Neural crest cell (in vitro differentiated cells): ENCODE data around the gene GALNT6. TPM values are rescaled to one million over a fixed set of nuclear protein-coding genes. Genes with fewer than 3 reads are reported as not detected.

ENCODE experiments used
- DNase-seq: peaks from one replicate; pipeline ENCODE4 v3.0.0; 2021; ENCODE audit warnings: low read depth, mixed read lengths, low spot score
- H3K27ac Mint-ChIP-seq: one replicate; pipeline ENCODE4 v1.8.0; 2021; ENCODE audit warnings: mild to moderate bottlenecking, mixed read lengths; ENCODE audit not compliant: unreplicated experiment
- H3K27me3 Mint-ChIP-seq: 2 replicates; pipeline ENCODE4 v1.8.0; 2021; ENCODE audit warnings: low read depth, mild to moderate bottlenecking, mixed read lengths
- H3K36me3 Mint-ChIP-seq: 2 replicates; pipeline ENCODE4 v1.8.0; 2021; ENCODE audit warnings: low read depth, mild to moderate bottlenecking, mixed read lengths
- H3K4me1 Mint-ChIP-seq: 2 replicates; pipeline ENCODE4 v1.8.0; 2021; ENCODE audit warnings: mixed read lengths
- H3K4me3 Mint-ChIP-seq: one replicate; pipeline ENCODE4 v1.8.0; 2021; ENCODE audit warnings: mild to moderate bottlenecking, mixed read lengths
- H3K9me3 Mint-ChIP-seq: 2 replicates; pipeline ENCODE4 v1.8.0; 2021; ENCODE audit warnings: mixed read lengths
- total RNA-seq: library from RNA; stranded (reverse); gene quantifications from 2 replicates; pipeline ENCODE4 v1.2.1, GENCODE V29; 2021
- TF ChIP-seq, protein P1 (sequence below): fragments of 200-600 bp; sonication (generic); conservative IDR thresholded peaks from 2 replicates; pipeline ENCODE4 v1.5.0; 2021; ENCODE audit warnings: antibody characterized with exemption, mild to moderate bottlenecking

The GALNT6 gene
- total RNA-seq, 1 donor from 2014 or later, result 0.09 TPM

DNA sequence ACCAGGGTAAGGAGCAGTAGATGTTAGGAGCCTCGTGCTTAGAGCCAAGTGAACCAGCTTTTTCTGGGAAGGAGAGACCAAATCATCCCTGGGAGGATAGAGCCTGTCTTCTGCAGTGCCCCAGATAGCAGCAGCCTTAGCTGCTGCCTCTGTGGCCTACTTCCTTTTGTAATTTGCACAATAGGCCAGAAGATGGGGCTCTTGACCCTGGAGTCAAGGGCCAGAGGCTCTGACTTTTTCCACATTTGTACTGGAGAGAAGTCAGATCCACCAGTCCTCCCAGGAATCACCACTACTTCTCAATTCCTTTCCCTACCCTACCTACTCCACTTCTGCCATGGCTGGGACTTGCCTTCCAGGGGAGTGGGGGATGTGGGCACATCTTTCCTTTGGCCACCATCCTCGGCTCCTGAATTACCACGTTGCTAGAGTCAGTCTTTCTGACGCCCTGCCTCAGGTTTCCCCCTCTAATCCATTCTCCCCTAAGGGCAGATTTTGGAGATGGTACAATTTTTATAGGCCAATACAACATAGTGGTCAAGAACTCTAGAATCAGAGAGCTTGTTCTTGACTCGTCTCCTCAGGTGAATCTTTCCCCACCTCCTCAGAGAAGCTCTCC, 30.2 kb upstream of the GALNT6 start:
- Mint-ChIP-seq H3K4me3 (peak overlapping the region; percentile 45), H3K9me3 (no peaks in the 10 kb centered on the region), H3K27ac (no peak overlapping the region), H3K36me3 (no peaks in the 10 kb centered on the region), H3K27me3 (no peaks in the 10 kb centered on the region), H3K4me1 (peaks cover 53% of the 10 kb centered on the region)
- TF ChIP-seq, protein P1, sequence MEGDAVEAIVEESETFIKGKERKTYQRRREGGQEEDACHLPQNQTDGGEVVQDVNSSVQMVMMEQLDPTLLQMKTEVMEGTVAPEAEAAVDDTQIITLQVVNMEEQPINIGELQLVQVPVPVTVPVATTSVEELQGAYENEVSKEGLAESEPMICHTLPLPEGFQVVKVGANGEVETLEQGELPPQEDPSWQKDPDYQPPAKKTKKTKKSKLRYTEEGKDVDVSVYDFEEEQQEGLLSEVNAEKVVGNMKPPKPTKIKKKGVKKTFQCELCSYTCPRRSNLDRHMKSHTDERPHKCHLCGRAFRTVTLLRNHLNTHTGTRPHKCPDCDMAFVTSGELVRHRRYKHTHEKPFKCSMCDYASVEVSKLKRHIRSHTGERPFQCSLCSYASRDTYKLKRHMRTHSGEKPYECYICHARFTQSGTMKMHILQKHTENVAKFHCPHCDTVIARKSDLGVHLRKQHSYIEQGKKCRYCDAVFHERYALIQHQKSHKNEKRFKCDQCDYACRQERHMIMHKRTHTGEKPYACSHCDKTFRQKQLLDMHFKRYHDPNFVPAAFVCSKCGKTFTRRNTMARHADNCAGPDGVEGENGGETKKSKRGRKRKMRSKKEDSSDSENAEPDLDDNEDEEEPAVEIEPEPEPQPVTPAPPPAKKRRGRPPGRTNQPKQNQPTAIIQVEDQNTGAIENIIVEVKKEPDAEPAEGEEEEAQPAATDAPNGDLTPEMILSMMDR, result peak; percentile 79
- DNase-seq, result peak; percentile 59

DNA sequence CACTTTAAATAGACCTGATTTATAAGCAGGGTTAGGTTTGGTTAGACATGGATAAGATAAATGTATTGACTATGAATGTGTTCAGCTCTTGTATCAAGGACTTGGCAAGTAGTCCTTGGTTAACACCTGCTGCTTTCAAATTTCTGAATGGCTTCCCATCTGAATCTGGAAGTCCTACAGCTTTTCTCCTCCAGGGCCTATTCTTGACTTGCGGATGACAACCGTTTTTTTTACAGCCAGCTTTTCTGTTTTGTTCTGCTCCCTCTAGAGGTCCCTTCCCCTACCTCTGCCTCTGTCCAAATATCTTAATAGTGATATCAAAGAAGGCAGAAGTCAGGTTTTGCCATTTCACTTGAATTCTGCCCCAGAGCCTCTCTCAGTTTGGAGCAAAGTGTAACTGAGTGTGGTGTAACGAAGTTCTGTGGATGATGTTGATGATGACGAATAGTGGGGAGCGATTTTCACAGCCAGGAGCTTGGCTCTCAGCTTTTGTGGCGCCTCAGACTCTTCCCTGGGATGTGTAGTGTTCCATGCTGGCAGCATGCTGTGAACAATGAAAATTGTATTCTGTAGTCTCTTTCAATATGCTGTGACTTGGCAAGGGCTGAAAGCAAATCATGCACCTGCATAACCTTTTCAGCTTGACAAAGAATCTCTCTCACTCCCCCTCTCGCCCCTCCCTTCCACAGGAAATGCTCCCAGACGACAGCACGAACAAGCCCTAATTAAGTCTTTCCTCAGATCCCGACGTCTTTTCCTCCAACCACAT, 28.4 kb upstream of the GALNT6 start:
- Mint-ChIP-seq H3K9me3 (no peaks in the 10 kb centered on the region), H3K36me3 (no peaks in the 10 kb centered on the region), H3K27me3 (no peaks in the 10 kb centered on the region), H3K4me3 (no peak overlapping the region), H3K27ac (no peak overlapping the region), H3K4me1 (peaks cover 40% of the 10 kb centered on the region)
- TF ChIP-seq, protein P1, result peak; percentile 39
- no peak for DNase-seq

DNA sequence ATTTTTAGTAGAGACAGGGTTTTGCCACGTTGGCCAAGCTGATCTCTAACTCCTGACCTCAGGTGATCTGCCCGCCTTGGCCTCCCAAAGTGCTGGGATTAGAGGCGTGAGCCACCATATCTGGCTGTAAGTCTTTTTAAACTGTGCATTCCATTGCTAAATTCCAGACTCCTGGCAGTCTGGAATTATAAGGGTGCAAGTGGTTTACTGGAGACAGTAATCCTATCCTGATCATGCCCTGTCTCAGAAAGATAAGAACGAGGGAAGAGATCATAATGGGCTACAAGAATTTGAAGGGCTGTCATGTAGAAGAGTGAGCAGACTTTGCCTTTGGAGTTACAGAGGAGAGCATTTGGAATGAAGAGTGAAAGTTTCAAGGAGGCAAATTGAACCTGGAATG, 26.6 kb upstream of the GALNT6 start:
- DNase-seq, result no peak
- peaks cover 30% of the 10 kb centered on the region for H3K4me1 Mint-ChIP-seq
- H3K4me3 Mint-ChIP-seq, result no peak overlapping the region
- TF ChIP-seq, protein P1, result no peak
- H3K9me3 Mint-ChIP-seq, result no peaks in the 10 kb centered on the region
- no peak overlapping the region for H3K27ac Mint-ChIP-seq
- H3K27me3 Mint-ChIP-seq, result peaks cover 4% of the 10 kb centered on the region
- H3K36me3 Mint-ChIP-seq, result no peaks in the 10 kb centered on the region

DNA sequence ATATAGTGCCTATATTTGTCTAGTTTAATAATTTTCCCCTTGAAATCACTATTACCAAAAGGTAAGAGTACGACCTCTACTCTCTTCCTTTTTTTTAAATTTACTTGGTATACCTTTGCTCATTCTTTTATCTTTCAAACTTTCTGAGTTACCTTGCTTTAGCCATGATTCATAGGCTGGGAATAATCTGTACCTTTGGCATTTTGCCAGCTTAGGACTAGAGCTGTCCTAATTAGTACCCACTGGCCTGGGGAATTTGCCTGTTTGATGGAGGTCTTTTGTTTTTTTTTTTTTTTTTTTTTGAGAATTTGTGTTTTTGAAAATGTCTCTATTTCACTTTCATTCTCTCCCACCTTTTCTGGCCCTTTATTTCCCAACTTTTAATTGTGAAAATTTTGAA, 24.7 kb upstream of the GALNT6 start:
- Mint-ChIP-seq H3K9me3 (no peaks in the 10 kb centered on the region), H3K27ac (no peak overlapping the region), H3K36me3 (no peaks in the 10 kb centered on the region)

DNA sequence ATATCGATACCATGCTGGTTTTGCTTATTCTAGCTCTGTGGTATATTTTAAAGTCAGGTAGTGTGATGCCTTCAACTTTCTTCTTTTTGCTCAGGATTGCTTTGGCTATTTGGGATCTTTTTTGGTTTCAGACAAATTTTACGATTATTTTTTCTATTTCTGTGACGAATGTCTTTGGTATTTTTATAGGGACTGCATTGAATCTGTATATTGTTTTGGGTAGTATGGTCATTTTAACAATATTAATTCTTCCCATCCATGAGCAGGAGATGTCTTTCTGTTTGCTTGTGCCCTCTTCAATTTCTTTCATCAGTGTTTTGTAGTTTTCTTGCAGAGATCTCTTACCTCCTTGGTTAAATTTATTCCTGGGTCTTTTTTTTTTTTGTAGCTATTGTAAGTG, 22.6 kb upstream of the GALNT6 start:
- H3K4me1 Mint-ChIP-seq, result peaks cover 2% of the 10 kb centered on the region
- H3K9me3 Mint-ChIP-seq, result no peaks in the 10 kb centered on the region
- peaks cover 4% of the 10 kb centered on the region for H3K27me3 Mint-ChIP-seq
- no peak overlapping the region for H3K27ac Mint-ChIP-seq
- no peak overlapping the region for H3K4me3 Mint-ChIP-seq
- H3K36me3 Mint-ChIP-seq, result no peaks in the 10 kb centered on the region
- no peak for DNase-seq
- TF ChIP-seq, protein P1, result no peak

More for the DNA sequence above, 24.7 kb upstream of the GALNT6 start:
- Mint-ChIP-seq H3K4me3 (no peak overlapping the region), H3K27me3 (peaks cover 4% of the 10 kb centered on the region), H3K4me1 (peaks cover 20% of the 10 kb centered on the region)
- TF ChIP-seq, protein P1, result no peak
- no peak for DNase-seq
